Natural killer cell (primary cell): ENCODE measurements around the gene FIGNL2. TPM values are rescaled to one million over a fixed set of nuclear protein-coding genes. Genes with fewer than 3 reads are reported as not detected.

Experiments
- ATAC-seq, 3 donors: fragments of 150-1000 bp in 2 of 3; fragments of 200-7000 bp in 1 of 3; cut with Tn5 transposase; 1 replicate in 1 of 3; 2 replicates in 2 of 3; pipeline ENCODE4 v1.10.0; 2021; ENCODE audit warnings: mild to moderate bottlenecking in 2 of 3, moderate library complexity in 2 of 3
- DNase-seq, 2 donors: peaks; one replicate each; pipeline versions ENCODE4 v3.0.0 to v3.0.0-alpha.2; 2013 to 2021; ENCODE audit warnings: mixed read lengths in 1 of 2
- H3K27ac ChIP-seq: one replicate; pipeline ENCODE4 v1.5.1; 2013; ENCODE audit warnings: mild to moderate bottlenecking, low read length
- H3K27me3 ChIP-seq: one replicate; pipeline ENCODE4 v1.6.1; 2013; ENCODE audit warnings: low read length; ENCODE audit not compliant: control insufficient read depth, insufficient read depth
- H3K36me3 ChIP-seq: one replicate; pipeline ENCODE4 v1.6.1; 2013; ENCODE audit warnings: low read length; ENCODE audit not compliant: control insufficient read depth, insufficient read depth
- H3K4me1 ChIP-seq: one replicate; pipeline ENCODE4 v1.6.1; 2013; ENCODE audit warnings: low read length; ENCODE audit not compliant: control insufficient read depth, insufficient read depth
- H3K4me3 ChIP-seq: one replicate; pipeline ENCODE4 v1.5.1; 2013; ENCODE audit warnings: low read length
- H3K9me3 ChIP-seq: one replicate; pipeline ENCODE4 v1.6.1; 2013; ENCODE audit warnings: low read length; ENCODE audit not compliant: control insufficient read depth, insufficient read depth
- H3K27ac Mint-ChIP-seq, 2 donors: one replicate each; pipeline ENCODE4 v1.8.0; 2022; ENCODE audit warnings: mild to moderate bottlenecking in 2 of 2, mixed read lengths in 2 of 2, moderate library complexity in 1 of 2
- H3K27me3 Mint-ChIP-seq, 2 donors: one replicate each; pipeline ENCODE4 v1.8.0; 2022; ENCODE audit warnings: low read depth in 2 of 2, mixed read lengths in 2 of 2
- H3K36me3 Mint-ChIP-seq: one replicate; pipeline ENCODE4 v1.8.0; 2022; ENCODE audit warnings: mixed read lengths
- H3K4me1 Mint-ChIP-seq, 2 donors: one replicate each; pipeline ENCODE4 v1.8.0; 2022; ENCODE audit warnings: mixed read lengths in 2 of 2
- H3K4me3 Mint-ChIP-seq: one replicate; pipeline ENCODE4 v1.8.0; 2022; ENCODE audit warnings: mild to moderate bottlenecking, moderate library complexity, mixed read lengths
- H3K9me3 Mint-ChIP-seq, 2 donors: one replicate each; pipeline ENCODE4 v1.8.0; 2022; ENCODE audit warnings: mixed read lengths in 2 of 2
- CTCF ChIP-seq: fragments of 200-600 bp; IDR thresholded peaks from one replicate; pipeline ENCODE4 v1.8.0; 2022; ENCODE audit warnings: antibody characterized with exemption
- WGBS: methylation state at CpG from one replicate; pipeline ENCODE4 v1.1.7; 2013; ENCODE audit warnings: missing lambda C conversion rate; ENCODE audit not compliant: insufficient coverage; 5-methylcytosine and 5-hydroxymethylcytosine counted together
- intact Hi-C: fragments of 100-400 bp; cut with micrococcal nuclease; formaldehyde crosslinking; loops from one replicate; pipeline ENCODE4 v1.14.2; 2022
- total RNA-seq, 4 donors: library from RNA; stranded (reverse); fragments of 120-200 nt in 1 of 4; gene quantifications; one replicate each; pipeline versions ENCODE4 v1.2.3 to v1.2.4, GENCODE V29; 2013 to 2022

The FIGNL2 gene
- total RNA-seq, 3 donors from 2014 or later (not counting 1 experiment from before 2014, with no cell fraction given): 1.4 to 1.6 (median 1.5) TPM

GRCh38 chr12:51797301-51797700 is 51.2 kb downstream of the FIGNL2 start:
- H3K4me1 ChIP-seq: no peaks in the 10 kb centered on the region
- ATAC-seq (no peak), DNase-seq (no peak)
- H3K9me3 ChIP-seq: no peaks in the 10 kb centered on the region
- H3K27ac ChIP-seq: no peak overlapping the region
- Mint-ChIP-seq H3K4me3 (no peak overlapping the region), H3K36me3 (no peaks in the 10 kb centered on the region), H3K4me1 (no peaks in the 10 kb centered on the region), H3K27me3 (no peaks in the 10 kb centered on the region), H3K27ac (no peak overlapping the region), H3K9me3 (no peaks in the 10 kb centered on the region)
- H3K36me3 ChIP-seq: no peaks in the 10 kb centered on the region
- no peak for TF ChIP-seq CTCF
- H3K27me3 ChIP-seq: no peaks in the 10 kb centered on the region
- 83% methylated on average over 2 of the region's 6 CpGs for WGBS
- H3K4me3 ChIP-seq: no peak overlapping the region
- intact Hi-C loops: no loop called here

- WGBS: 96% methylated on average over 1 of the region's 1 CpG
- H3K27me3 Mint-ChIP-seq: no peaks in the 10 kb centered on the region
- intact Hi-C loops: no loop called here
- DNase-seq: no peak
- H3K4me1 Mint-ChIP-seq: no peaks in the 10 kb centered on the region
- Histone ChIP-seq H3K9me3 (no peaks in the 10 kb centered on the region), H3K27me3 (no peaks in the 10 kb centered on the region), H3K36me3 (no peaks in the 10 kb centered on the region), H3K27ac (no peak overlapping the region), H3K4me3 (no peak overlapping the region), H3K4me1 (no peaks in the 10 kb centered on the region)
- no peaks in the 10 kb centered on the region for H3K9me3 Mint-ChIP-seq
- no peak overlapping the region for H3K27ac Mint-ChIP-seq
- no peak overlapping the region for H3K4me3 Mint-ChIP-seq
- ATAC-seq: no peak
- no peaks in the 10 kb centered on the region for H3K36me3 Mint-ChIP-seq
- TF ChIP-seq CTCF: no peak
These were observed 55.3 kb downstream of the FIGNL2 start for GRCh38 chr12:51793201-51793600.

GRCh38 chr12:51792417-51792816 is 56.1 kb downstream of the FIGNL2 start:
- DNase-seq: no peak
- Histone ChIP-seq H3K27me3 (no peaks in the 10 kb centered on the region), H3K9me3 (no peaks in the 10 kb centered on the region), H3K27ac (no peak overlapping the region), H3K4me1 (no peaks in the 10 kb centered on the region), H3K4me3 (no peak overlapping the region), H3K36me3 (no peaks in the 10 kb centered on the region)
- no peak for ATAC-seq
- Mint-ChIP-seq H3K4me1 (no peaks in the 10 kb centered on the region), H3K27me3 (no peaks in the 10 kb centered on the region), H3K4me3 (no peak overlapping the region), H3K36me3 (no peaks in the 10 kb centered on the region), H3K27ac (no peak overlapping the region), H3K9me3 (no peaks in the 10 kb centered on the region)
- WGBS: 97% methylated on average over 5 of the region's 5 CpGs
- no peak for TF ChIP-seq CTCF
- intact Hi-C loops: no loop called here

GRCh38 chr12:51788876-51789275 is 59.6 kb downstream of the FIGNL2 start:
- no peaks in the 10 kb centered on the region for H3K4me1 Mint-ChIP-seq
- no peaks in the 10 kb centered on the region for H3K36me3 ChIP-seq
- WGBS: 85% methylated on average over 6 of the region's 6 CpGs
- H3K9me3 Mint-ChIP-seq: no peaks in the 10 kb centered on the region
- no peak overlapping the region for H3K27ac ChIP-seq
- no peak for TF ChIP-seq CTCF
- no peak overlapping the region for H3K27ac Mint-ChIP-seq
- H3K36me3 Mint-ChIP-seq: no peaks in the 10 kb centered on the region
- H3K9me3 ChIP-seq: no peaks in the 10 kb centered on the region
- no peaks in the 10 kb centered on the region for H3K27me3 Mint-ChIP-seq
- no peaks in the 10 kb centered on the region for H3K4me1 ChIP-seq
- H3K27me3 ChIP-seq: no peaks in the 10 kb centered on the region
- H3K4me3 Mint-ChIP-seq: no peak overlapping the region
- ATAC-seq (no peak), DNase-seq (no peak)
- intact Hi-C loops: no loop called here
- no peak overlapping the region for H3K4me3 ChIP-seq
